Keratinocyte (primary cell): ENCODE results near the gene CTNNA3.

ENCODE experiments used
- CTCF ChIP-seq, 3 experiments: IDR thresholded peaks in 1 of 3; conservative IDR thresholded peaks in 1 of 3; optimal IDR thresholded peaks in 1 of 3; 2 replicates in 2 of 3; 3 replicates in 1 of 3; pipeline versions ENCODE3 to v1.5.1; 2011; ENCODE audit warnings: low read length in 3 of 3, mild to moderate bottlenecking in 3 of 3, moderate library complexity in 2 of 3, control low read depth in 1 of 3, inconsistent platforms in 1 of 3; ENCODE audit not compliant: insufficient read depth in 2 of 3; ENCODE audit errors: extremely low read depth in 1 of 3
- EZH2 ChIP-seq: IDR thresholded peaks from one replicate; pipeline ENCODE4 v1.6.1; 2012; ENCODE audit warnings: inconsistent platforms, mild to moderate bottlenecking, low read length, moderate library complexity

GRCh38 chr10:66414943-66415342 lies 1281.1 kb downstream of the CTNNA3 start:
- TF ChIP-seq CTCF (optimal IDR thresholded peaks at IDR 0.05 in 1 of 3, IDR thresholded peaks at IDR 0.05 in 1 of 3, conservative IDR thresholded peaks at IDR 0.05 in 1 of 3; ENCODE audit: extremely low read depth in 1 of 3, insufficient read depth in 2 of 3, low read length in 3 of 3) (no peak), EZH2 (no peak)
